NCI-H2081 (cell line): Measurements from ENCODE around the gene TEDC2.
A peak's percentile ranks its signal among the peaks of the same experiment; 100 is the strongest.
"Not testable (repeated sequence)": the region's sequence is repeated elsewhere in the genome, so short reads cannot be mapped to it uniquely, and the experiment has no call there.

Source experiments
- DNase-seq, 2 experiments: peaks; one replicate each; lab custom pipeline; 2025; lab: John Stamatoyannopoulos, UW

Gene TEDC2

DNA sequence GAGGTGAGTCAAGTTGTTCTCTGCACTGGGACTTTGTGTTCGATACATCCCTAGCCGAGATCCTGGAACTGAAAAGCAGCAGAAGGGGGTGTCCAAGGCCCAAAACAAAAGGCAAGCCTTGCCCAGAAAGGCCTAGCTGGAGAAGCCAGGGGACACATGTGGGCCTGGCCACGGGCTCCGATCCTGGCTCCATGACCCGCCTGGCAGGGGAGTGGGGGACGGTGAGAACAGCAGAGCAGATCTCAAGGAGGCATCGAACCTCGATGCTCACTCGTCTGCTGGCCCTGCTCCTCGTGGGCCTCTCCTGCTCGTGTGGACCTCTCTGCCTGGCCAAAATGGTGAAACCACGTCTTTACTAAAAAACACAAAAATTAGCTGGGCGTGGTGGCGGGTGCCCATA lies 21.8 kb upstream of the TEDC2 start:
- DNase-seq = no peak

DNA sequence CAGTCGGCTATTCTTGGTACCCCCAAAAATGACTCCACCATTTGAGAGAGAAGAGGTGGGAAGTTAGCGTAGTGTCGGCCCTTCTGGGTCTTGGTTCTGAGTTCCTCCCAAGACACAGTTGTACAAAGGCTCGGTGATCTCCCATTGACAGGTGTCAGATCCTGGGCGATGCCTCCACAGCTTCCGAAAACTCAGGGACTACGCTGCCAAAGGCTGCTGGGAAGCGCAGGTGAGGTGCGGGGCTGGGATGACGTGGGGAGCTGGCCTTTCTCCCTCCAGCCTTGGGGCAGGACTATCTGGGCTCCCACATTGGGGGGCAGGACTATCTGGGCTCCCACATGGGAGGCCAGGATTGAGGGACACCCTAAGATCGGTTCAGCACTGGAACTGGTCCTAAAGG lies 20.3 kb upstream of the TEDC2 start:
- no peak for DNase-seq

- not testable (repeated sequence) for DNase-seq
Measured at GRCh38 chr16:2441143-2441804, 18.6 kb upstream of the TEDC2 start.

DNA sequence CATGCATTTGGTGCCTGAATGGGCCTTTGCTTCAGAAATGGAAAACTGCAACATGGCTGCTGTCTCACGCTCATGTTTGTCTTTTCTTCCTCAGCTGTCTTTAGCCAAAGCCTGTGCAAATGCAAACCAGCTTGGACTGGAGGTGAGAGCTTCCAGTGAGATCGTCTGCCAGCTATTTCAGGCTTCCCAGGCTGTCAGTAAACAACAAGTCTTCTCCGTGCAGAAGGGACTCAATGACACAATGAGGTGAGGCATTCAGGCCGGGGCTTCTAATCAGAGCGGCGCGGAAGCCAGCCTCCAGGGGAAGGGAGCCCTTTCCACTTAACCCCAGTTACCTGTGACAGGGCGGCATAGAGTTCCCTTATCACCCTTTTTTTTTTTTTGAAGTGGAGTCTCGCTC lies 16.4 kb upstream of the TEDC2 start:
- DNase-seq = peak in 1 of 2 experiments; percentile 36

DNA sequence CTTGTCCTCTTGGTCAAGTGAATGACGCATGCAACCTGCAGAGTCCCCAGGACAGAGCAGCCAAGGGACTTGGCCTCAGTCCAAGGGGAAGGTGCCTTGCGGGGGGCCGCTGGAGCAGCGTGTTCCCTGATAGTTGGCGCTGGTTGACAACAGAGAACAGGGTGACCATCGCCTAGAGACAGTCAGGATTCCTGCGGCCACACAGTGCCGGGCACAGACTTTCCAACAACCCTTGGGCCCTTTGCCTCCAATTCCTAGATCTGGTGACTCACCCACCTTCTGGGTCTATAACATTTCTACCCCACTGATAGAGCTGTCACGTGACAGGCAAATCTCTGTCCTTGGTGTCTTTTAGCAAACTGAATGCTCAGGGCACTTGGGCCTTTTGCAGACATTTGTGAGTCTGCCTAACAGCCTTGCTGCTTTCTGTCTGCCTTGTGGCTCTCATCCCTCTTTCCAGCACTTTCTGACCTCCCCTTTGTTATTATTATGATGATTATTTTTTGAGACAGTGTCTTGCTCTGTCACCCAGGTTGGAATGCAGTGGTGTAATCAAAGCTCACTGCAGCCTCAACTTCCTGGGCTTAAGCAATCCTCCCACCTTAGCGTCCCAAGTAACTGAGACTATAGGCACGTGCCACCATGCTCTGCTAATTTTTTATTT lies 11.9 kb upstream of the TEDC2 start:
- no peak for DNase-seq

DNA sequence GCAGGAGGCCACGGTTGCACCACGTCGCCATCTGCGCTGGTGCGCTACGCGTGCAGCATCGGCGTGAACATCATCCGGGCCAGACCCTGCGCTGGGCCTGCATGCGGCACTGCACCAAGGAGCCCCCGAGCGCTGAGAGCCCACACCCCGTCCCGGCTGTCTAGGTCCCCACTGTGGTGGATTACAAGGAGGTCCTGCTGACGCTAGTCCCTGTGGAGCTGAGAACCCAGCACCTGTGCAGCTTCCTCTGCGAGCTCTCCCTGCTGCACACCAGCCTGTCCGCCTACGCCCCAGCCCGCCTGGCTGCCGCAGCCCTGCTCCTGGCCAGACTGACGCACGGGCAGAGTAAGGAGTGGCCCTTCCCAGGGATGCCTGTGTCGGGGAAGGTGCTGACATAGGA lies 10.8 kb upstream of the TEDC2 start:
- DNase-seq = no peak

DNA sequence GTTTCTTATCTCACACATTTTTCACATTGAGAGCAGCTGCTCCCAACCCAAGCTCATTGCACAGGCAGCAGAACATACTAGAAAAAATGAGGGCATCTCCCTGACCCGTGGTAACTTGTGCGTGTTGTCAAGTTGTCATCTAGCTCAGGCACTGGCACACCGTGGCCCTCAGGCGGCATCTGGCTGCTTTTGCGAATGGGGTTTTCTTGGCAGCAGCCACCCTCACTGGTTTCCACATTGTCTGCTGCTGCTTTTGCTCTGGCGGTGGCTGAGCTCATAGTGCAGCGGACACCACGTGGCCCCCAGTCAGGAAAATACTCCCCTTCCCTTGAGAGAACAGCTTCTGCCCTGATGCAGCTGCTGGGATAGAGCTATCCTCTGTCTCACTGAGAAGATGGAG lies 9.4 kb upstream of the TEDC2 start:
- no peak for DNase-seq

GRCh38 chr16:2450975-2451381 lies 8.9 kb upstream of the TEDC2 start:
- no peak for DNase-seq

GRCh38 chr16:2451851-2452320 lies 8.0 kb upstream of the TEDC2 start:
- no peak for DNase-seq

DNA sequence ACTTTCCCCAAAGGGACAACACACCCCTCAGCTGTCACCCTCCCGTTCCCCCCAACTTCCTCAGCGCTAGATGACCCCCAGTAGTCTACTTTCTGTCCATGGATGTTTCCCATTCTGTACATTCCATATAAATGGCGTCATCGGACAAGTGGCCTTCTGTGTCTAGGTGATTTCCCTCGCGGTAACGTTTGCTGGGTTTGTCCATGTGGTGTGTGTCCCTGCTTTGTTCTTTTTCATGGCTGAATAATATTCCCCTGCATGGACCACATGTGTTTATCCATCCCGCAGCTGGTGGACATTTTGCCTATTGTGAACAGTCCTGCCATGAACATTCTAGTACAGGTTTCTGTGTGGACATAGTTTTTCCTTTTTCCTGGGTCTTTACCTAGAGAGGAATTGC lies 7.3 kb upstream of the TEDC2 start:
- no peak for DNase-seq

- no peak for DNase-seq
Measured at GRCh38 chr16:2455081-2455845, 4.6 kb upstream of the TEDC2 start.

DNA sequence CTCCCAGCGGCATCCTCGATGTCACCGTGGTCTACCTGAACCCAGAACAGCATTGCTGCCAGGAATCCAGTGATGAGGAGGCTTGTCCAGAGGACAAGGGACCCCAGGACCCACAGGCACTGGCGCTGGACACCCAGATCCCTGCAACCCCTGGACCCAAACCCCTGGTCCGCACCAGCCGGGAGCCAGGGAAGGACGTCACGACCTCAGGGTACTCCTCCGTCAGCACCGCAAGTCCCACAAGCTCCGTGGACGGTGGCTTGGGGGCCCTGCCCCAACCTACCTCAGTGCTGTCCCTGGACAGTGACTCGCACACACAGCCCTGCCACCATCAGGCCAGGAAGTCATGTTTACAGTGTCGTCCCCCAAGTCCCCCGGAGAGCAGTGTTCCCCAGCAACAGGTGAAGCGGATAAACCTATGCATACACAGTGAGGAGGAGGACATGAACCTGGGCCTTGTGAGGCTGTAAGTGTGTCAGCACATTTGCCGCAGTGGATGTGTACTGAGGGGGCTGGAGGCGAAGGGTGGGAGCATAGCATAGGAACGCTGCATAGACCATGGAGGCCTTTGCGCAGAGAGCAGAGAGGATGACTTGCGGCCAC lies 3.3 kb upstream of the TEDC2 start:
- no peak for DNase-seq

GRCh38 chr16:2457267-2457666 lies 2.6 kb upstream of the TEDC2 start:
- DNase-seq = no peak

GRCh38 chr16:2457946-2458345 lies 2.0 kb upstream of the TEDC2 start:
- DNase-seq = no peak

- no peak for DNase-seq
Measured at GRCh38 chr16:2458887-2459646, 842 bp upstream of the TEDC2 start.

DNA sequence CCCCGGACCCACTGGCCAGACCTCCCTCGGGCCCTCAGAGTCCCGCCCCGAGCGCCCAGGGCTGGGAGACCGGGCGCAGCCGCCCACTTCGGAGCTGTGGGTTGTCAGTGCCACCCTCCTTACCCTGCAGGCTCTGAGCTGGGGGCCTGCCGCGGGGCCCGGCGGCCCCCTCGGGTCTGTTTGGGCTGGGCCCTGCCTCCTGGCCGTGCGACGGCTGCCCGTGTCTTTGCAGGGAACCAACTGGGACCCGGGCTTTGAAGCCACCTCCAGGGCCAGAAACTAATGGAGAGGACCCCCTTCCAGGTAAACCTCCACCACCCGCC lies 443 bp downstream of the TEDC2 start:
- no peak for DNase-seq

GRCh38 chr16:2460916-2461315 lies 1.0 kb downstream of the TEDC2 start:
- DNase-seq = no peak

DNA sequence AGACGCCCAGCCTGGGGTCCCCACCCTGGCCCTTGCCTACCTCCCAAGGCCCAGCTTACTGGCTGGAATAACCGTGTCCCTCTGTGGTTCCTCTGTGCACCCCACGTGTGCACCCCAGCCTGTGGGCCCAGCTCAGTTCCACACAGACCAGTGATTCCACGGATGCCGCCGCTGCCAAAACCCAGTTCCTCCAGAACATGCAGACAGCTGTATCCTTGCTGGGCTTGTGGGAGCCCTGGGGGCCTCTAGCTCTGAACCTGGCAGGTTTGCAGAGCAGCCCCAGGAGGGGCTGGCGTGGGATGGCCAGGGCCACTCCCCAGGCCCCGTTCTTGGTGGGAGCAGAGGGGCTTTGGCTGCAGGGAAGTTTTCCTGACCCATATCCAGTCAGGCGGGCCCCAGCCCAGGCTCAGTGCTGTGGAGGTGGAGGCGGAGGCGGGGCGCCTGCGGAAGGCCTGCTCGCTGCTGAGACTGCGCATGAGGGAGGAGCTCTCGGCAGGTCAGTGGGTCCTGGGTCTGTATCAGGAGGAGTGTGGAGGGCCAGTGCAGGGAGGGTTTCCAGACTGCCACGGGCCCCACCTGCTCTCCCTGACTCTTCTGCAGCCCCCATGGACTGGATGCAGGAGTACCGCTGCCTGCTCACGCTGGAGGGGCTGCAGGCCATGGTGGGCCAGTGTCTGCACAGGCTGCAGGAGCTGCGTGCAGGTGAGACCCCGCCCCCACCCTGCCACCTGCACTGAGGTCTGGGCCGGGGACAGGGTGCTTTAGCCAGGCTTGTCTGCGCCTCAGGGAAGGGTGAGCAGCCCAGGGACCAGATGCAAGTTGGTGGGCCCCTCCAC lies 2.3 kb downstream of the TEDC2 start:
- no peak for DNase-seq

DNA sequence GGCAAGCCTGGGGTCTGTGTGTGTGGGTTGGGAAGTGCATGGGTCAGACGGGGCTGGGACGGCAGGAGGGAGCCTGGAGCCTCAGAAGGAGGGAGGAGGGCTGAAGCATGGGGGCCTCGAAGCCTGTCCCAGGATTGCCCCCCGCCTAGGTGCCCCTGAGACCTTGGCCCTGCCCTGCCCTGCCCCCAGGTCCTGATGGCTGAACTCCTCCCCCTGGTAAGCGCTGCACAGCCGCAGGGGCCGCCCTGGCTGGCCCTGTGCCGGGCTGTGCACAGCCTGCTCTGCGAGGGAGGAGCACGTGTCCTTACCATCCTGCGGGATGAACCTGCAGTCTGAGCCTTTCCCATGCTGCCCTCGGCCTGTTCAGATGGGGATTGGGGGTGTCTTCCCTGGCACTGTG lies 4.4 kb downstream of the TEDC2 start:
- no peak for DNase-seq

DNA sequence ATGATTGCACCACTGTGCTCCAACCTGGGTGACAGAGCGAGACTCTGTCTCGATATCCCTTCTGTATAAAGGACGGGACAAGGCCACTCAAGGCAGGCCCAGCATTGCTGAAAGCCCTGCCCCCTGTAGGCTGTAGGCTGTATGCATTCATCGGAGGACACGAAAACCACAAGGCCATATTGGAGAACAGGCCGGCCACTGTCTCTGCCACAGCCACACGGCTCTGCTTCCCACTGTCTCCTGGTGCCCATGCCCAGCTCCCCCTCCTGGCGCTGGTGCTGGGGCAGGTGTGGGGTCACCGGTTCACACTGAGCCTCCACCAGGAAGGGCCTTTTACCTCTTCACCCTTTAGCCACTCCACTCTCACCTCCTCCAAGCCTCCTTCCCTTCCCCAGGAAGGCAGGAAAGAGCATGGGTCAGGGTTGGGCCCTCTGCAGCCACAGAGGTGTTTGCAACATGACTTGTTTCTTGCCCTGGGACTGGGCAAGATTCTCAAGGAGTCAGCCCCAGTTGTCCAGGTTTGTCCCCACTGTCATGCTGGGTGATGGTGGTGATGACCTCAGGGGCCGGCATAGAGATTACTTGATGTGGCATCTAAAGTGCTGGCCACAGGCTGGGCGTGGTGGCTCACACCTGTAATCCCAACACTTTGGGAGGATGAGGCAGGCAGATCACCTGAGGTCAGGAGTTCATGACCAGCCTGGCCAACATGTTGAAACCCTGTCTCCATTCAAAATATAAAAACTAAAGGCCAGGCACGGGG lies 5.9 kb downstream of the TEDC2 start:
- DNase-seq = no peak
